ENCODE data around the gene CTSA.
A peak's percentile ranks its signal among the peaks of the same experiment; 100 is the strongest.
"Not testable (repeated sequence)": the region's sequence is repeated elsewhere in the genome, so short reads cannot be mapped to it uniquely, and the experiment has no call there.

Gene CTSA

GRCh38 chr20:45897289-45897688 is 6.2 kb downstream of the CTSA start:
- no peak for DNase-seq

DNA sequence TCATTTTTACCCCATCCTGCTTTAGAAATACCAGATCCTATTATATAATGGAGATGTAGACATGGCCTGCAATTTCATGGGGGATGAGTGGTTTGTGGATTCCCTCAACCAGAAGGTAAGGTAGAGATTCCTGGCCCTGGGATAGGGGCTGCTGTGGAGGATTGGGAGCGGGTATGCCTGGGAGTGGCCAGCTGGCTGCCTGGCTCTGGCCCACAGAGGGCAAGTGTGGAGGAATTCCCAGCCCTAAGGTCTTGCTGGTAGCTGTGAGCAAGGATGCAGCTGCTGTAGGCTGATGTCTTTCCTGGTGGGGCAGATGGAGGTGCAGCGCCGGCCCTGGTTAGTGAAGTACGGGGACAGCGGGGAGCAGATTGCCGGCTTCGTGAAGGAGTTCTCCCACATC is 6.6 kb downstream of the CTSA start:
- no peak for DNase-seq

DNA sequence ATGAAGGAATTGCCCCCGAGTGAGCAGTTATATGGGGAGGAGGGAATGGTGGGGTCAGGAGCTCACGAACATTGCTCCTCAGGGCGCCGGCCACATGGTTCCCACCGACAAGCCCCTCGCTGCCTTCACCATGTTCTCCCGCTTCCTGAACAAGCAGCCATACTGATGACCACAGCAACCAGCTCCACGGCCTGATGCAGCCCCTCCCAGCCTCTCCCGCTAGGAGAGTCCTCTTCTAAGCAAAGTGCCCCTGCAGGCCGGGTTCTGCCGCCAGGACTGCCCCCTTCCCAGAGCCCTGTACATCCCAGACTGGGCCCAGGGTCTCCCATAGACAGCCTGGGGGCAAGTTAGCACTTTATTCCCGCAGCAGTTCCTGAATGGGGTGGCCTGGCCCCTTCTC is 7.2 kb downstream of the CTSA start:
- DNase-seq, result no peak

GRCh38 chr20:45899046-45899835 is 8.1 kb downstream of the CTSA start:
- DNase-seq, result no peak

DNA sequence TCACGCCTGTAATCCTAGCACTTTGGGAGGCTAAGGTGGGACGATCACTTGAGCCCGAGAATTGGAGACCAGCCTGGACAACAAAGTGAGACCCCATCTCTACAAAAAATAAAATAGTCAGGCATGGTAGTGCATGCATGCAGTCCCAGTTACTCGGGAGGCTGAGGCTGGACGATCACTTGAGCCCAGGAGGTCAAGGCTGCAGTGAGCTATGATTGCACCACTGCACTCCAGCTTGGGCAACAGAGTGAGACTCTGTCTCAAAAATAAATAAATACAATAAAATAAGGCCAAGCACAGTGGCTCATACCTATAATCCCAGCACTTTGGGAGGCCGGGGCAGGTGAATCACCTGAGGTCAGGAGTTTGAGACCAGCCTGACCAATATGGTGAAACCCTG is 10.2 kb downstream of the CTSA start:
- not testable (repeated sequence) for DNase-seq

DNA sequence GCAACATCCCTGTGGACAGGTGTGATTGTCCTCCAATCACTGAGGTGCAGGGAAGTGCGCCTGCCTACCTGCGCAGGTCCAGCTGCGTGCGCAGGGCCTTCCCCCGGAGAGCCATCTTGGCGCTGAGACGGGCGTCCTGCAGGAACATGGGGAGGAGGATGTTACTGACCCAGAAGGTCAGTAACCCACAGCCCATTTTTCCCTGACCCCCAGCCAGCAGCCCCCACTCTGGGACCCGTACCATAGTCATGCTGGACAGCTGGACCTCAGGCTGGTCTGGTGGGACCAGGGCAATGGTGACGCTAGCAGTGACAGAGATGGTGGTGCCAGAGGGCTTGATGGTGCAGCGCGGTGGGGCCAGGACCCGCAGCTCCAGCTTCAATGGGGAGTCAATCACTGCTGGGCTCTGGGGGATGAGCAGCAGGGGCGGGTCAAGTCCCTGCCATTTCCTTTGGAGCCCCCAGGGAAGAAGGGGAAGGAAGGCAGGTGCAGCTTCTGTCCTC is 11.1 kb downstream of the CTSA start:
- DNase-seq, result no peak

GRCh38 chr20:45904583-45905504 is 13.7 kb downstream of the CTSA start:
- no peak for DNase-seq

DNA sequence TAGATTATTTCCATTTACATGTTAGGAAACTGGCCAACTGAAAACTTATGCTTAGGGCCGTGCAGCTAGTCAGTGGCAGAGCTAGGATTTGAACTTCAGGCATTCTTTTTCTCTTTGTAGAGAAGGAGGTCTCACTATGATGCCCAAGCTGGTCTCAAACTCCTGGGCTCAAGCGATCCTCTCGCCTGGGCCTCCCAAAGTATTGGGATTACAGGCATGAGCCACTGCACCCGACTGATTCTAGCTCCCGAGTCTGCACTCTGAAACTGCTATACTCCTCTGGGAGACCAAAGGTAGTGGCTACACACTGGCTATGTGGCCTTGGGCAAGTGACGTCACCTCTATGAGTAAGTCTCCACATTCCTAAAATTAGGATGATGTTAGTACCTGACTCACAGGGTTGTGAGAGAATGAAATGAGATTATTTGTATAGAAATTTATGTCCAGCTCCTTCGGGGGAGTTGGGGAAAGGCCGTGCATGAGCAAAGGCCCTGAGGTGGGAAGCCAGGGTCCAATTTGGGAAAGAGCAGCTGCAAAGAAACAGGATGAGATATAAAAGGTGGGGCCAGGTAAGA is 14.5 kb downstream of the CTSA start:
- DNase-seq, result no peak

DNA sequence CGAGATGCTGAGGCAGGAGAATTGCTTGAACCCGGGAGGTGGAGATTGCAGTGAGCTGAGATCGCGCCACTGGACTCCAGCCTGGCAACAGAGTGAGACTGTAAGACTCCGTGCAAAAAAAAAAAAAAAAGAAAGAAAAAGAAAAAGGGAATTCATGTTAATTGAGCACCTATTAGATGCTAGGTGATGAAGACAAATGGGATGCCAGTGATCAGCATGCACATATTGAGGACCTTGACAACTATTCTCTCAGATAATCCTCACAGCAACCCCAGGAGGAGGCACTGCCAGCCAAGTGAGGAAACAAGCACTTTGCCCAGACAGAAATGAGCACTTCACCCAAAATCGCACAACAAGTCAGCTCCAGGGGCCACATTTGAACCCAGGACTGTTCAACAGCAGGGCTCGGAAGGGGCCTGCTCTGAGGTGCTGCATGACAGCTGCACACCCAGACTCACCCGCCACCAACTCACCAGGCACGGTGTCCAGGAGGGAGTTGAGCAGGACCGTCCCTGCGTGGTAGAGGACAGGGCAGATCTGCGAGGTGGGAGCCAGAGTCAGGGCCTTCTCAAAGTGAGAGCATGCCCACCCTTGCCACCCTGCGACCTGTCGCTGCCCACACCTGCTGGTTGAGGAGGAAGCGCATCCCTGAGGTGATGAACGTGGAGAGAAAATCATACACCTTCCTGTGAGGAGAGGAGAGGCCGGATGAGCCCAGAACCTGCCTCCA is 16.2 kb downstream of the CTSA start:
- no peak for DNase-seq

DNA sequence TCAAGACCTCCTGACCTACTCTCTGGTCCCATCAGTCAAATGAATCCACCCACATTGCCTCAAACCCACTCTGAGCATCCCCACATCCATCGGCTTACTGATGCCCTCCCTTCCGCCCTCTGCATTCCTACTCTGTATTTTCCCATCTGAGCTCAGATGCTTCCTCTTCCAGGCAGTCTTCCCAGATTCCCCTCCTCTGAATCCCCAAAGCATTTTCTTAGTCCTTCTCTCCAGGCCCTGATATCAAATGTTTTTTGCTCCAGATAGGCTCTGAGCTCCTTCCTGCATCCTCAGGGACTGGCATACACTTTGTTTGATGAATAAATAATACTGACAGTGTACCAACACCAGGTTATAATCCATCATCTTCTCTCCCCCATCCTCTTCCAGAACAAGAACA is 16.9 kb downstream of the CTSA start:
- no peak for DNase-seq

DNA sequence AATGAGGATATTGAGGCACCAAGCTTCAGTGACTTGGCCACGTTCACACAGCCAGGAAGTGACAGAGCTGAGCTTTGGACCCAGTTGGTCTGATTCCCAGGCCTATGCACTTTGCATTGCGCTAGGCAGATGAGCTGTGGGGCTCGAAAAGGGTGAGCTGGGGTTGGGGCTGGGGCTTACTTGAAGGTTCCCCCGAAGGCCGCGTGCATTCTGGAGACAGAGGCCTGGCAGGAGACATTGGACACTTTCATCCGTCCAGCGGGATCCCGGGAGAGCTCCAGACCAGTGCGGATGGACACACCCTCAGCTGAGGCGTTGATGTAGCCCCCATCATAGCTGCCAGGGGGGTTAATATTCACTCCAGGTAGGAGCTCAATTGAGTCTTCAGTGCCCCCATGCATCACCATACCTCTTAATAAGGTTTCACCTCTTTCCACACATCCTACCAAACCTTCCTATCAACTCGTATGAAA is 18.2 kb downstream of the CTSA start:
- no peak for DNase-seq

DNA sequence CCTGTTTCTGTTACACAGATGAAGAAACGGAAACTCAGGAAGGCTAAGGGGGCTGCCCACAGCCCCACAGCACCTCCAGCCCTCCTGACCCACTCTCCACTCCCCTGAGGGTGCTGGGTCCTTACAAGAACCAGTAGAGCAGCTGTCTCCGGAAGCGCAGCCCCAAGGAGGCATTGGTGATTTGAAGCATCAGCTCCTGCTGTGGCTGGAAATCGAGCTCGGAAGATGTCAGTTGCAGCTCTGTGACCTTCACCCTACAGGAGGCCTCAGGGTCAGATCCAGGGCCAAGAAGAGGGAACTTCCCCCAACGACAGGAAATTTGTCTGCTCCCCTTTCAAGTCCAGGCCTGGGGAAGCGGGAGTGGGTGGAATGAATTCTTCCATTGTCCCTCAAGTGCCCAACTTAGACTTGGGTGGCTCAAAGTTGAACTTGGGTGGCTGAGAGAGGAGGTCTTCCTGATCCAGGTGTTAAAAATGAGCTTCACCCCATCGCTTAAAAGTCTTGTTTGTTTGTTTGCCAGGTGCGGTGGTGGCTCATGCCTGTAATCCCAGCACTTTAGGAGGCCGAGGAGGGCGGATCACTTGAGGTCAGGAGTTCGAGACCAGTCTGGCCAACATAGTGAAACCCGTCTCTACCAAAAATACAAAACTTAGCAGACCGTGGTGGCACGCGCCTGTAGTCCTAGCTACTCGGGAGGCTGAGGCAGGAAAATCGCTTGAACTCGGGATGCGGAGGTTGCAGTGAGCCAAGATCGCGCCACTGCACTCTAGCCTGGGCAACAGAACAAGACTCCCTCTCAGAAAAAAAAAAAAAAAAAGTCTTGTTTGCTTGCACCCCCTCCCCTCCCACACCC is 18.9 kb downstream of the CTSA start:
- no peak for DNase-seq

DNA sequence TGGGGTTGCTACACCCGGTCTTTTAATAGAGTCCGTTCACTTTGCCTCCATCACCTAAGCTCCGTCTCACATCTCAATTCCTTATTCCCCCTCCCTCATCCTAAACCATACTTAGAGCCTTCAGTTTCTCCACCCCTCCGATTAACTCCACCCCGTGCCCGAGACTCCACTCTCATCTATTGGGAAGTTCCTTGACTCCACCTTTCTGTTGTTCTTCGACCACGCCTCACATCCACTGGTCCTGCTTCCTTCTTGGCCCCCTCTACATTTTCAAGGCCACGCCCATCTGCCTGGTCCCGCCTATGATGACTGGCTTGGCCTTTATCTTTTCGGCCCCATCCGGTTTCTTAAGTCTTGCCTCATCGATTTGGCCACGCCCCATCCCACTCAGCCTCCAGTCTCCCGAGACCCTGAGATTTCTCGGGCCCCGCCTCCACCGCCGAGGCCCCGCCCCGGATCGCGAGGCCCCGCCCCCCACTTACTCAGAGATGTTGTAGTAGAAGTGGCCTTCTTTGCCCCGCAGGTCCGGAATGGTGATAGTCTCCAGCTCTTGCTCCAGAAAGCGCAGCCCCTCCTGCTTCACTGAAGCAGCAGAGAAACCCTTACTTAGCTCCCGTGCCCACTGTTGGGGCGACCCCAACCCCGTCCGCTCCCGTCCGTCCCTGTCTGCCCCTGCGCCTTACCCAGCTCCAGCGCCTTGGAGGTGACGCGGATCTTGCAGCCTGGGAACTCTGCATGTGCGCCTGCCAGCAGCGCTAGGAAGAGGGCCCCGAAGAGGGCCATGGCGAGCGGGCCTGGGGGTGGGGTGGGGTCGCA is 19.7 kb downstream of the CTSA start:
- peak; percentile 85 to 88 for DNase-seq

- DNase-seq, result no peak
These were observed 20.6 kb downstream of the CTSA start, which contains the start of gene PLTP for GRCh38 chr20:45911486-45912343. Gene PLTP (minus strand): TSS chr20:45912155. CDS start chr20:45911452, 703 bp downstream.

DNA sequence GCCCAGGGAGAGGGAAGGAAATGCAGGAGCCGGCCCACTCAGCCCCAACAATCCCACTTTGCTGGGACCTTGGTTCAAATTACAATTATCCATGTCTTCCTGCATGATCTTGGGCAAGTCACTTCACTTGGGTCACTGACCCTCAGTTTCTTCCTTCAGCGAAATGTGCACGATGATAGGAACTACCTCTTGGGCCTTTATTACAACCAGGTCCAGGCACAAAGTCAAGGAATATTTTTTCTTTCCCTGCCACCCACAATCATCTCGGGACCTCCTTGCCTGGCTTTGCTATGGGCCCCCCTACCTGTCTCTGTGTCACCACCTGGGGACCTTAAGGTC is 21.2 kb downstream of the CTSA start:
- no peak for DNase-seq

DNA sequence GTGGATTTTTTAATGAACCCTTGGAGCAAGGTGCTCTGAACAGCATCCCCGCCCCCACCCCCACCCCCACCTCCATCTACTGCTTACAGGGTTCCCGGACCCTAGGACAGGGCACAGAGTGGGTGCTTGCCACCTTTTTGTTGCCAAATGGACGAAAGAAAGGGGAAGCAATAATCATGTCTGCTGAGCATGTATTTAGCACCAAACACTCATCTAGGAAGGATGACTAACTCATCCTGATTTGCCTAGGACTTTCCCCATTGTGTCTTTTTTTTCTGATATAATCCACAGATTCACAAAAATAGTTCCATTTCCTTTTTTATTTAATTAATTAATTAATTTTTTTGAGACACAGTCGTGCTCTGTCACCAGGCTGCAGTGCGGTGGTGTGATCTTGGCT is 22.0 kb downstream of the CTSA start:
- no peak for DNase-seq

DNA sequence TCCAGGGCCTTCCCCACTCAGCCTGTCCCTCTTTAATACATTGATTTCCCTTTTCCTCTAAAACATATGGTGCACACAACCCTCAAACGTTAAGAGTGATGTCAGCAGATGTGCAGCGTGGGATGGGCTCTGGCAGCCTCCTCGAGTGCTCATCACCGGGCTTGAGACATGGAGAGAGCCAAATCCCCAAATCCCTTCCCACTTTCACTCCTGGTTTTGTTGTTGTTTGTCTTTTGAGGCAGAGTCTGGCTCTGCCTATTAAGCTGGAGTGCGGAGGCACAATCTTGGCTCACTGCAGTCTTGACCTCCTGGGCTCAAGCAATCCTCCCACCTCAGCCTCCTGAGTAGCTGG is 26.6 kb downstream of the CTSA start:
- DNase-seq, result no peak

DNA sequence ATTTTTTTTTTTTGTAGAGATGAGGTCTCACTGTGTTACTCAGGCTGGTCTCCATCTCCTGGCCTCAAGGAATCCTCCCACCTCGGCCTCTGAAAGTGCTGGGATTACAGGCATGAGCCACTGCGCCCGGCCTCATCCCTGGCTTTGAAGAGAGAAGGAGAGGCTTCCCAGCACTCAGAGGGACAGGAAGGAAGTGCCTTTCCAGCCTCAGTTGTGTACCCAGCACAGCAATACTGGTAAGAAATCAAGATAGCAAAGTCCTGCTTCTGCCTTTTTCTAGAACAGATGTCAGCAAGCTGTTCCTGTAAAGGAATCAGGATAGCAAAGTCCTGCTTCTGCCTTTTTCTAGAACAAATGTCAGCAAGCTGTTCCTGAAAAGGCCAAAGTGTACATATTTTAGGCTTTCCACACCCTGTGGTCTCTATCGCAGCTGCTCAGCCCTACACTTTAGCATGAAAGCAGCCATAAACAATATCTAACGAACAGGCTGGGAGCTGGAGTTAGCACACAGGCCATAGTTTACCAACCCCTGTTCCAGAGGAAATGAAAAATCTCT is 27.1 kb downstream of the CTSA start:
- no peak for DNase-seq

DNA sequence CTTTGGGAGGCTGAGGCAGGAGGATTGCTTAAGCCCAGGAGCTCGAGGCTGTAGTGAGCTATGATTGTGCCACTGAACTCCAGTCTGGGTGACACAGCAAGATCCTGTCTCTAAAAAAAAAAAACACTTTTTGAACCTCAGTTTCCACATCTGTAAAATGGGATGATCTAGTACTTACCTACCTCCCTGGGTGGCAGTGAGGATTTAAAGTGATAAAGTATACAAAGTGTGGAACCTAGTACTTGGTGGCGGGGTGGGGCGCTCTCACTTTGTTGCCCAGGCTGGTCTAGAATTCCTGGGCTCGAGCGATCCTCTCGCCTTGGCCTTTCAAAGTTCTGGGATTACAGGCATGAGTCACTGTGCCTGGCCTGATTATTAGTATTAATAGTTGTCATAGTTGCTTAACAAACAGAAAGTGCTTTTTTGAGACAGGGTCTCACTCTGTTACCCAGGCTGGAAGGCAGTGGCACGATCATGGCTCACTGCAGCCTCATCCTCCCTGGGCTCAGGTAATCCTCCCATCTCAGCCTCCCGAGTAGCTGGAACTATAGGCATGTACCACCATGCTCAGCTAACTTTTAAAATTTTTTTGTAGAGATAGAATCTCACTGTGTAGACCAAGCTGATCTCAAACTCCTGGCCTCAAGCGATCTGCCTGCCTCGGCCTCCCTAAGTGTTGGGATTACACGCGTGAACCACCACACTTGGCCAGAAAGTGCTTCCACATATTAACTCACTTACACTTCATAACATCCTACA is 27.8 kb downstream of the CTSA start:
- no peak for DNase-seq

Measured in activated CD4-positive, alpha-beta T cell treated with anti-CD3 and anti-CD28 coated beads, Interleukin-2, amount 50 U/mL, for 4 hours (primary cell).